ENCODE data around the gene GSE1.

GSE1 gene

GRCh38 chr16:85689950-85690320 lies 76.8 kb downstream of the GSE1 start:
- no peak overlapping the region for H3K27ac ChIP-seq (replicated peaks)
- no peak for DNase-seq (ENCODE audit: low read depth in 1 of 2, low spot score in 1 of 2)

GRCh38 chr16:85690469-85691064 lies 77.4 kb downstream of the GSE1 start:
- no peak for DNase-seq (ENCODE audit: low read depth in 1 of 2, low spot score in 1 of 2)
- no peak overlapping the region for H3K27ac ChIP-seq (replicated peaks)
- H3K27me3 ChIP-seq (ENCODE audit: insufficient read depth, poor library complexity, severe bottlenecking): no peaks in the 10 kb centered on the region
- no peak for TF ChIP-seq CTCF (IDR thresholded peaks at IDR 0.05; ENCODE audit: insufficient read depth, low read length)
- TF ChIP-seq GABPA (IDR thresholded peaks at IDR 0.05; ENCODE audit: low read depth): no peak
- TF ChIP-seq REST (IDR thresholded peaks at IDR 0.05; ENCODE audit: insufficient replicate concordance, low read depth): no peak
- no peak for TF ChIP-seq POLR2AphosphoS5 (IDR thresholded peaks at IDR 0.05; ENCODE audit: low read depth)
- TF ChIP-seq SPI1 (IDR thresholded peaks at IDR 0.05; ENCODE audit: borderline replicate concordance, low read depth): no peak
- H3K4me3 ChIP-seq (replicated peaks; ENCODE audit: insufficient read depth, low read length): no peak overlapping the region

More at GRCh38 chr16:85689950-85690320, 76.8 kb downstream of the GSE1 start:
- no peak for TF ChIP-seq POLR2AphosphoS5 (IDR thresholded peaks at IDR 0.05; ENCODE audit: low read depth)
- TF ChIP-seq GABPA (IDR thresholded peaks at IDR 0.05; ENCODE audit: low read depth): no peak
- TF ChIP-seq REST (IDR thresholded peaks at IDR 0.05; ENCODE audit: insufficient replicate concordance, low read depth): no peak
- TF ChIP-seq SPI1 (IDR thresholded peaks at IDR 0.05; ENCODE audit: borderline replicate concordance, low read depth): no peak
- no peak for TF ChIP-seq CTCF (IDR thresholded peaks at IDR 0.05; ENCODE audit: insufficient read depth, low read length)
- no peak overlapping the region for H3K4me3 ChIP-seq (replicated peaks; ENCODE audit: insufficient read depth, low read length)
- no peaks in the 10 kb centered on the region for H3K27me3 ChIP-seq (ENCODE audit: insufficient read depth, poor library complexity, severe bottlenecking)

- H3K27ac ChIP-seq (replicated peaks): no peak overlapping the region
- no peaks in the 10 kb centered on the region for H3K27me3 ChIP-seq (ENCODE audit: insufficient read depth, poor library complexity, severe bottlenecking)
- no peak overlapping the region for H3K4me3 ChIP-seq (replicated peaks; ENCODE audit: insufficient read depth, low read length)
- DNase-seq (ENCODE audit: low read depth in 1 of 2, low spot score in 1 of 2): no peak
- TF ChIP-seq GABPA (IDR thresholded peaks at IDR 0.05; ENCODE audit: low read depth): no peak
- TF ChIP-seq CTCF (IDR thresholded peaks at IDR 0.05; ENCODE audit: insufficient read depth, low read length): no peak
- no peak for TF ChIP-seq SPI1 (IDR thresholded peaks at IDR 0.05; ENCODE audit: borderline replicate concordance, low read depth)
- no peak for TF ChIP-seq REST (IDR thresholded peaks at IDR 0.05; ENCODE audit: insufficient replicate concordance, low read depth)
- no peak for TF ChIP-seq POLR2AphosphoS5 (IDR thresholded peaks at IDR 0.05; ENCODE audit: low read depth)
These were observed 82.3 kb downstream of the GSE1 start for GRCh38 chr16:85695196-85696128.

All from HL-60 (cell line).